ENCODE measurements around the gene GRK1.

Gene GRK1

DNA sequence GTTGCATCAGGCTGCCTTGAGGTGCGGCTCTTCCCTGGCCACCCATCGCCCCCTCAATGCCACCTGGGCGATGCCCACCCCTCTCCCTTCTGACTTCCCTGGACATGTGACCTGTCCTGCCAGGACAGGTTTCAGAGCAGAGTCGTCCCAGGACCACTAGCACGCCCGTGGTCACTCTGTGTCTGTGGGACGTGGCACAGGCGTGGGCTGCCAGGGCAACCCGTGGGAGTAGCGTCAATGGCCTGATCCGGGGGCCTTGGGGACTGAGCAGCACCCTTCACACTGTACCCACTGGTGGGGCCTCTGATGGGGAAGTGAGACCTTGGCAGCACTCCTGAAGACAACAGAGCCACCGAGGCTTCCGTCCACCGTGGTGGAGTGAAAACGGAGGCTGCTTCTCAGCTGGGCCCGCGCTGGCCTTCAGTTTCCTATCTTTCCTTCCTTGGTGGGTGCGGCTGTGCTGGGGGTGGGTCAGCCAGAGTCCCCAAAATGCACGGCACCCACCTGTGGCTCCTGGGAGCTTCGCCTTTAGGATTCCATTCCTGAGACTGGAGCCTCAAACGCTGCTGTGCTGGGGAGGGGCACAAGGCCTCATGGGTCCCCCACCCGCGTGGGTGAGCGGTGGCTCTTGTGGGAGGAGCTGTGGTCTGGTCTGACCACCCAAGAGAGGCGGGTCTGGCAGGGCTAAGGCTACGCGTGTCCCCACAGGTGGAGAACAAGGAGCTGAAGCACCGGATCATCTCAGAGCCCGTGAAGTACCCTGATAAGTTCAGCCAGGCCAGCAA, 65.3 kb downstream of the GRK1 start:
- TF ChIP-seq, protein P1, sequence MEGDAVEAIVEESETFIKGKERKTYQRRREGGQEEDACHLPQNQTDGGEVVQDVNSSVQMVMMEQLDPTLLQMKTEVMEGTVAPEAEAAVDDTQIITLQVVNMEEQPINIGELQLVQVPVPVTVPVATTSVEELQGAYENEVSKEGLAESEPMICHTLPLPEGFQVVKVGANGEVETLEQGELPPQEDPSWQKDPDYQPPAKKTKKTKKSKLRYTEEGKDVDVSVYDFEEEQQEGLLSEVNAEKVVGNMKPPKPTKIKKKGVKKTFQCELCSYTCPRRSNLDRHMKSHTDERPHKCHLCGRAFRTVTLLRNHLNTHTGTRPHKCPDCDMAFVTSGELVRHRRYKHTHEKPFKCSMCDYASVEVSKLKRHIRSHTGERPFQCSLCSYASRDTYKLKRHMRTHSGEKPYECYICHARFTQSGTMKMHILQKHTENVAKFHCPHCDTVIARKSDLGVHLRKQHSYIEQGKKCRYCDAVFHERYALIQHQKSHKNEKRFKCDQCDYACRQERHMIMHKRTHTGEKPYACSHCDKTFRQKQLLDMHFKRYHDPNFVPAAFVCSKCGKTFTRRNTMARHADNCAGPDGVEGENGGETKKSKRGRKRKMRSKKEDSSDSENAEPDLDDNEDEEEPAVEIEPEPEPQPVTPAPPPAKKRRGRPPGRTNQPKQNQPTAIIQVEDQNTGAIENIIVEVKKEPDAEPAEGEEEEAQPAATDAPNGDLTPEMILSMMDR (conservative IDR thresholded peaks at IDR 0.05; ENCODE audit: low read depth, low read length) = no peak
- DNase-seq (ENCODE audit: low read depth) = no peak

DNA sequence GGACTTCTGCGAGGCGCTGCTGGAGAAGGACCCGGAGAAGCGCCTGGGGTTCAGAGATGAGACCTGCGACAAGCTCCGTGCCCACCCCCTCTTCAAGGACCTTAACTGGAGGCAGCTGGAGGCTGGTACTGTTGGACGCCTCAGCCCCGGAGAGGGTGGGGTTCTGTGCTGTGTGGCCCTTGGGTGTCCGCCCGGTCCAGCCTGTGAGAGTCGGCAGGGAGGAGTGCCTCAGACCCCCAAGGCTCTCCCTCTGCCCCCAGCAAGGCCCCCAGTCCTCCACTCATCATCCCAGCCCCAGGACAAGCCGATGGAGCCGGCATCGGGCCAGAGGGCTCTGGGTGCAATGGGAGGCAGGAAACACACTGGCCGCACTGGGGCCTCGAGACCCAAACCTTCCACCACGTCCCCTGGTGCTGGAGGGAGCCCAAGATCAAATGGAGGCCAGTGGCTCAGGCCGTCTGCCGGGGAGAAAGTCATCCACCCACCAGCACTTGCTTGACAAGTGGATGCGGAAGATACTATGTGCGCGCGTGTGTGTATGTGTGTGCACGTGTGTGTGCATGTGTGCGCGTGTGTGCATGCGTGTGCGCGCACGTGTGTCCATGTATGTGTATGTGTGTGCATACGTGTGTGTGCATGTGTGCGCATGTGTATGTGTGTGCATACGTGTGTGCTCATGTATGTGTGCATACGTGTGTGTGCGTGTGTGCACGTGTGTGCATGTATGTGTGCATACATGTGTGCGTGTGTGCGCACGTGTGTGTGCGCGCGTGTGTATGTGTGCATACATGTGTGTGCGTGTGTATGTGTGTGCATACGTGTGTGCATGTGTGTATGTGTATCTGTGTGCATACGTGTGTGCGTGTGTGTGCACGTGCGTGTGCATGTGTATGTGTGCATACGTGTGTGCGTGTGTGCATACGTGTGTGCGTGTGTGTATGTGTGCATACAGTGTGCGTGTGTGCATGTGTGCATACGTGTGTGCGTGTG, 66.2 kb downstream of the GRK1 start:
- TF ChIP-seq, protein P1 (conservative IDR thresholded peaks at IDR 0.05; ENCODE audit: low read depth, low read length) = no peak
- no peak for DNase-seq (ENCODE audit: low read depth)
- no peak overlapping the region for H3K4me3 ChIP-seq (ENCODE audit: low read length)

More for the DNA sequence above, 65.3 kb downstream of the GRK1 start:
- no peak overlapping the region for H3K4me3 ChIP-seq (ENCODE audit: low read length)

DNA sequence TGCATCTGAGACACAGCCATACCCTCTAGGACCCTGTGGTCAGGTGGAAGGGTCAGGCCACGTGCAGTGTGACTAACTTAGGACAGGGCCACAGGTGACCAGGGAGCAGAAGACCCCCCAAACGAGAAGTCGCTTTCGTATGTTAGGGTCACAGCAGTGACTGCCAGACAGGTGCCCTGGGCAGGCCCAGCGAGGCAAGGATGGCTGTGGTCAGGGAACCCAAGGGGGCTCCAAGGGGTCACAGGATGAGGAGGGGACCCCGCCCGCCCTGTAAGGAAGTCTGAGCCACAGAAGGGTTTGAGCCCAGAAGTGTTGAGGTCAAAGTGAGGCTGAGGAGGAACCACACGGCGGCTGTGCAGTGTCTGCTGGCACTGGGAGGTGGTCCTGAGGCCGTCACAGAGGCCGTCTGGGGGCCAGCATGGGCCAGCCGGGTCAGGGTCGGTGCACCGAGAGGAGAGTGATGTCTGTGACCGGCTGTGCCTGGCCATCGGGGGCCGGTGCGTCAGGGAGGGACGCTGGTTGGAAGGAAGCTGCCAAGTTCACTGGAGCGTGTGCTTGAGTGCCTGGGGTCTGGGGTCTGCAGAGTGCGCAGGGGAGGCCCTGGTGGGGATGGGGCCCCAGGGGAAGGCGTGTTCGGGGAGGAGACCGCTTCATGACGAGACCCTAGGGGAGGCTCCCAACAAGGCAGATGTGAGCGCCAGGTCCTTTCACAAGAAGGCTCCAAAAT, 67.2 kb downstream of the GRK1 start:
- TF ChIP-seq, protein P1 (conservative IDR thresholded peaks at IDR 0.05; ENCODE audit: low read depth, low read length) = no peak
- no peak for DNase-seq (ENCODE audit: low read depth)
- no peak overlapping the region for H3K4me3 ChIP-seq (ENCODE audit: low read length)

DNA sequence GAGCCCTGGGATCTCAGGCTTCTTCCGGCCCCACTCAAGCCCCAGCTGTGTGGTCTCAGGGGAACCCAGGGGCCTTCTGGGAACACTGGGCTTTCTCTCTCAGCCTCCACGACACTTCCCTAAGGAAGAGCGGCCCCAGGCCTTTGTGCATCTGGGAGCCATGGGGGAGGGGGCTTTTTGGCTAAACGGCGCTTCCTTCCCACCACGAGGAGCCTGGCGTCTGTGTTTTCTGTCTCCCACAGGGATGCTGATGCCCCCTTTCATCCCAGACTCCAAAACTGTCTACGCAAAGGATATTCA, 67.8 kb downstream of the GRK1 start:
- TF ChIP-seq, protein P1 (conservative IDR thresholded peaks at IDR 0.05; ENCODE audit: low read depth, low read length) = no peak
- H3K4me3 ChIP-seq (ENCODE audit: low read length) = no peak overlapping the region
- DNase-seq (ENCODE audit: low read depth) = no peak

- DNase-seq (ENCODE audit: low read depth) = no peak
- TF ChIP-seq, protein P1 (conservative IDR thresholded peaks at IDR 0.05; ENCODE audit: low read depth, low read length) = no peak
These were observed 68.2 kb downstream of the GRK1 start for GRCh38 chr13:113735194-113735593.

GRCh38 chr13:113735750-113736149, 68.7 kb downstream of the GRK1 start:
- DNase-seq (ENCODE audit: low read depth) = no peak
- TF ChIP-seq, protein P1 (conservative IDR thresholded peaks at IDR 0.05; ENCODE audit: low read depth, low read length) = no peak
- no peak overlapping the region for H3K4me3 ChIP-seq (ENCODE audit: low read length)

More at GRCh38 chr13:113735194-113735593, 68.2 kb downstream of the GRK1 start:
- no peak overlapping the region for H3K4me3 ChIP-seq (ENCODE audit: low read length)
